NCI-H1930 (cell line): Measurements from ENCODE around the gene COBLL1.
"Not testable (repeated sequence)": the region's sequence is repeated elsewhere in the genome, so short reads cannot be mapped to it uniquely, and the experiment has no call there.

Experiments
- DNase-seq, 2 experiments: peaks; one replicate each; lab custom pipeline; 2025; lab: John Stamatoyannopoulos, UW

Gene COBLL1

DNA sequence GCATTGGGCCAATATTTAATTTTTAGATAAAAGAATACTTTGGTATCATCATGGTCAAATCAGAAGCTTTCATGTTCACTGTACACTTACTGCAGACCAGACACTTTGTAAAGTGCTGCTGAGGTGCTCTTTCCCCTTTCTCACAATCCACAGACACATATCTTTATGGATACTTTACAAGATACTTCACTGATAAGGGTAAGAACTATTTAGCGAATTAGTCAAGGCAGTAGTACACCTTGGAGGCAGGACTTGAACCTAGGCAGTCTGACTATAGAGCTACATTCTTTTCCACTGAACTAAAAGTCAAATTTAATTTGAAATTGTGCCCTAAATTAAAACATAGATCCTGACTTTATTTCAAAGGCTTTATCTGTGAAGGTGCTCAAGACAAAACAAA lies 60.2 kb downstream of the COBLL1 start:
- DNase-seq, result no peak

- no peak for DNase-seq
Observed at GRCh38 chr2:164780611-164781178, 60.9 kb downstream of the COBLL1 start.

GRCh38 chr2:164779383-164780057 lies 62.1 kb downstream of the COBLL1 start:
- DNase-seq, result no peak

- DNase-seq, result no peak
Observed at GRCh38 chr2:164778723-164779122, 62.9 kb downstream of the COBLL1 start.

DNA sequence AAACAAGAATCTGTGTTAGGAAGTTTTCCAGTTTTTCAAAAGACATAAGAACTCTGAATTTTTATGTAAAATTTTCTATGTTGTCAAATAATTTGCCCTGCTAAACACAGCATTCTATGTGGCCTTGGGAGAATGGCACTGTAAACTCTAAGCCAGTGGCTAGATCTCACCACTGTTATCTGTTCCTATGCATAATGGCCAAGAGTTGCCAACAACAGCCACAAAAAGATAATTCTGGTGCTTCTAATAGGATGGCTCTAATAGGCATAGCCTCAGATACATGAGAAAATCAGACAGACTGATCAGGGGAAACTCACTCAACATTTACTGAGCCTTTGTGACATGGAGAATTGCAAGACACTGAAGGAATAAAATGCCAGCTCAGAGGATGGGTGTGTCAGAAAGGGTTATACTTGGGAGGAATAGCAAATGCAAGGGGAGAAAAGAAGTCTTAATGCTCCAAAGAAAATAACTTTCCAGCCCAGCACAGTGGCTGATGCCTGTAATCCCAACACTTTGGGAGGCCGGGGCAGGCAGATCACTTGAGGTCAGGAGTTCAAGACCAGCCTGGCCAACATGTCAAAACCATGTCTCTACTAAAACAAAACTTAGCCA lies 63.7 kb downstream of the COBLL1 start:
- no peak for DNase-seq

DNA sequence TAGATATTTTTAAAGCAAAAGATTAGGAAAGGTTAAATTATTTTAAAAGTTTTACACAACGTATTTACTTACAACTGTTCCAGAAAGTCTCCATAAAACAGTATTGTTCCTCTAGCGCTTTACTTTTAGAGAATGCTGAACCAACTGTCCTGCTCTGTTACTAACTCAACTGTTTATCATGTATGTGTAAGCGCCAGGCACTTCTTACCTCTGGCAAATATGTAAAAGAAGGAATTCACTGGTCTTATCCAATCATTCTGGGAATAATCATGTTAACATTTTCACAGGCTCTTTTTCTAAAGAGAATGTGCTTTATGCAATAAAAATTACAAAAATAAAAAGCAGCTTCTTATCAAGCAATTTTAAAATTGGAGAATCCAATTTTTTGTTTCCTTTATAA lies 68.0 kb downstream of the COBLL1 start:
- DNase-seq, result no peak

DNA sequence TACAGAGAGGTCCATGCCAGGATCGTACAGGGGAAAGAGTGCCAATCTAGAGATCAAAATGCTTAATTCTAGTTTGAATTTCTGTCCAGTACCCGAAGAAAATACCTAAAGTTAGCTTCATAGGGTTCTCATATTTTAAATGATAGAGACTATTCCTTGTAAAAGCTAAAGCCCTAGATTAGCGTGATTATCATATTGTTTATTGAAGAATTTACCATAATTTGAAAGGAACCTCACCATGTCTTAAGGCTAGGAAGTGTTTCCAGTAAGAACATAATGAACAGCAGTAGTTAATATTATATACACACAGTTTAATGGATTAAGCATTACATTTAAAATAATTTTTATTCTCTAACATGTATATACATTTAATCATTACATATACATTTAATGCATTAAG lies 68.5 kb downstream of the COBLL1 start:
- DNase-seq, result no peak

- DNase-seq, result no peak
Observed at GRCh38 chr2:164771897-164772296, 69.7 kb downstream of the COBLL1 start.

GRCh38 chr2:164770421-164770916 lies 71.2 kb downstream of the COBLL1 start:
- DNase-seq, result no peak

DNA sequence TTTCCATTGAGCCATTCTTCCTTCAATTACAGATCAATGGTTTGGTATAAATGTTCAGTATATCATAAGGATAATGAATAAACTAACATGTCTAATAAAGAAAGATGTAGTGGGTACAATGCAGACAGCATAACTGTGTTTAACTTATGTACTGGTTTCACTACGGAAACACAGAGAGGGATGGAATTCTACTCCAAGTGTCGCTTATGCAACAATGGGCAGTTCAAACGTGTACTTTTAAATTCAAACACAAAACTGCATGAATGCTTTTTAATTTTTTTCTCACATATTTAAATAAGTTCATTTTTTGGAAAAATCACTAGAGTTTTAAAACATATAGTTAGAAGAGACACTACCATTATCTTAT lies 74.7 kb downstream of the COBLL1 start:
- no peak for DNase-seq

DNA sequence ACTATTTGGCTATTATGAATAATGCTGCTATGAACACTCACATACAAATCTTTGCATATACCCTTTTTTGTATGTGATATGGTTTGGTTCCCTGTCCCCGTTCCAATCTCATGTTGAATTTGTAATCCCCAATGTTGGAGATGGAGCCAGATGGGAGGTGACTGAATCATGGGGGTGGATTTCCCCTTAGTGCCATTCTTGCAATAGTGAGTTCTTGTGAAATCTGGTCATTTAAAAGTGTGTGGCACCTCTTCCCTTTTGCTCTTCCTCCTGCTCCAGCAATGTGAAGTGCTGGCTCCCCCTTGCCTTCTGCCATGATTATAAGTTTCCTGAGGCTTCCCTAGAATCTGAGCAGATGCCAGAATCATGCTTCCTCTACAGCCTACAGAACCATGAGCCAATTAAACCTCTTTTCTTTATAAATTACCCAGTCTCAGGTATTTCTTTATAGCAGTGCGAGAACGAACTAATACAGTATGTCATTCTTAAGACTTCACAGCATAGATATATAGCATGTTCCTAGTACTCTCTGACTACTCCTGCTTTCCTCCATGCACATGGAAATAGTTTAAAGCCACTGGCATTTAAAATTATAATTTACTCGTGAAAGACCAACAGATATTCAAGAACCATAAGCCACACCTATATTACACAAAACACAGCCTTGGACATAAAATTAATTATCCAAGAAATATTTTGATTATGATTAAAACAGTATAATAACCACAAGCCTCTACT lies 75.2 kb downstream of the COBLL1 start:
- no peak for DNase-seq

DNA sequence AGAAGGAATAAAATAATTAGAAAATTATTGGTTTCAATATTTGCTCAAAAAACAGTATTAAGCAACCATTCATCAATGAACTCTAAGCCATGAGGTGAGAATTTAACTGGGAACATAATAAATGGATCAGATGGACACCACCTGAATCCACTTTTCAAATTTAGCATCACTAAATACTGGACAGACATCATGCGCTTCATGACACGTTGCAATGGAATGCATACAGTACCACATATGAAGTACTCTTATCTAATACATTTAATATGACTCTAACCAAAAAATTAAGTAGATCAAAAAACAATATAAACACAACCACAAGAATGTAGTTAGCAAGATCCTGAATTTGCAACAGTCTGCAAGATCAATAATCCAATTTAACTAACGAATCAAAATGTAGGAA lies 76.6 kb downstream of the COBLL1 start:
- no peak for DNase-seq

DNA sequence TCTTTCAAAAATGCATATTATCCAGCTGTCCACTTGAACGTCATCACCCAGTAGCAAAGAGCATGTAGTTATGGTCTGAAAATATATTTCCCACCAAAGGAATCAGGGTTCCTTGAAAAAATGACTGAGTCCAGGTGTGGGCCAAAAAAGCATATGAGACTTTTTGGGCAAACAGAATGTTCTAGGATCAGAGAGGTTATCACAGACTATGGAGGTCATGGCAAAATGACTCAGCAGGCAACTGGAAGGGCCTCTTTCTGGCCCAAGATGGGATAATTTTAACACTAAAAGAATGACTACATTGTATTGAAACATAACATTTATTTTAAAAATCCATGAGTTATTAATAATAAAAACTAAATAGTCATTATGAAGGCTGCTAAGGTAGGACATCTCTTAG lies 77.1 kb downstream of the COBLL1 start:
- no peak for DNase-seq

- no peak for DNase-seq
Observed at GRCh38 chr2:164763431-164763830, 78.2 kb downstream of the COBLL1 start.

DNA sequence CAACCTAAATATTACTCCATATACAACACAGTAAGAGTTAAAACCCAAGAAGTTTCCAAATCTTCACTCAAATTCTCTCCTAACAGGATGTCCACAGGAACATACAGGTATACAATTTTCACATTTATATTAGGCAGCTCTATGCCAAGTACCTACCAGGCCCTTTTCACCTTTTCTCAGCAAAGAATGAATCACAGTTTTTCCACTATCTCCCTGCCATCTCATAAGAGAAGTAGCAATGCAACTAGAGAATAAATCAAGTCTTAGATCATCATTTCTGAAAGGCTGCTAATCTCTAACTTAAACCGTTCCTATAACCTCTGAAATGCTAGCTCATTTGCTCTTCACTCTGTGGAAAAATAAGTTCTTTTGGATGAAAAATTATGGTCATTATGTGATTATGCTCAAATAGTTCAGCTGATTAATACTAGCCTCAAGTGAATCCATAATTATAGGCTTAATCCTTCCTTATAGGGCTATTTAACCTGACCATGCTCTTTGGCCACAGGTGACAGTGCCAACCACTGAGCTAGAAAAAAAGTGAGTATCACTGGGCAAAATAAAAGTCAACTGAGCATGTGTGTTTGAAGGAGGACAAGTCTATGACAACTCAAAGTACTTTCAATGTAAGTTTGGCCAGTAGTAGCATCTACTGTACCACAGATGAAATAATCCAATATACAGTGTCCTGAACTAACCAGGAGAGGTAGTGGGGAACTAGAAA lies 79.7 kb downstream of the COBLL1 start:
- no peak for DNase-seq

DNA sequence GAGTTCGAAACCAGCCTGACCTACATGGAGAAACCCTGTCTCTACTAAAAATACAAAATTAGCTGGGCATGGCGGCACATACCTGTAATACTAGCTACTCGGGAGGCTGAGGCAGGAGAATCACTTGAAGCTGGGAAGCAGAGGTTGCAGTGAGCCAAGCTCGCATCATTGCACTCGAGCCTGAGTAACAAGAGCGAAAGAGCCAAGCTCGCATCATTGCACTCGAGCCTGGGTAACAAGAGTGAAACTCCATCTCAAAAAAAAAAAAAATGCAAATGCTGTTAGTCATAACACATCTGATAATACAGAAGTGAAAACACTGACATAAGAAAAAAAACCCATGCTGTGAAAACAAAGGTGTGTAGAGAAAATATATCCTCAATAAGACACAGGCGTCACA lies 80.4 kb downstream of the COBLL1 start:
- DNase-seq, result not testable (repeated sequence)

GRCh38 chr2:164760179-164760578 lies 81.4 kb downstream of the COBLL1 start:
- DNase-seq, result no peak

GRCh38 chr2:164757934-164758695 lies 83.5 kb downstream of the COBLL1 start:
- no peak for DNase-seq

DNA sequence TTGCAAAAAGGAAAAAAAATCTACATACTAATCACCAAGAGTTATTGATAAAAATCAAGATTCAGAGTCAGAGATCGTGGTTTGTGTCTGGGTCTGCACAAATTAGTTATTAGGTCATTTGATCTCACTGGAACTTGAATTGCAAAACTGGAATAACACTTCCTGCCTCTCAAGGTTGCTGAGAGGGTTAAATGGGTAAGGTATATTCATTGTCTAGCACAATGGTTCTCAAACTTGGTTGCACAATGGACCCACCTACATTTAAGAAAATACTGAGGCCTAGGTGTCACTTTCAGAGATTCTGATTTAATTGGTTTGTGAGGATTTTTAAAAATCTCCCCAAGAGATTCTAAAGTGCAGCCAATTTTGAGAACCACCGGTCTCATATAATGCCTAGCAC lies 84.8 kb downstream of the COBLL1 start:
- no peak for DNase-seq

DNA sequence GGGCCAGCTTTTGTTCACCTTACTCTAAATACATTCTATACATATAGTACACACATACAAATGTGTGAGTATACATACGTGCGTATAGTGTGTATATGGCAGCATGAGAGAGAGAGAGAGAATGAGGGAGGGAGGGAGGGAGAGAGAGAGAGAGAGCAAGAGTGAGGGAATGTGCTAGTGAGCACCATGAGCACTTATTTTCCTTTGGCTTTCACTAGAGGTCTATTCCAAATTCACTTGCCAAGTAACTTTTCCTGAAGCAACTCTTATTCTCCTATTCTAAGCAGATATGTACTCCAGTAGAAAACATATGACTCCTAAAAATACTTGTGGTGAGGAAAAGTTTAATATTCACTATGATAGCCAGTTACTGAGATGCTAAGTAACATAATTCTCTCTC lies 85.7 kb downstream of the COBLL1 start:
- no peak for DNase-seq
